ENCODE results near the gene UCMA. TPM values are rescaled to one million over a fixed set of nuclear protein-coding genes. Genes with fewer than 3 reads are reported as not detected.

UCMA gene
- total and polyA plus RNA-seq, 3 experiments from 2014 or later, result not detected

GRCh38 chr10:13219685-13220670 is 14.2 kb downstream of the UCMA start:
- Histone ChIP-seq H3K9me3 (ENCODE audit: low read length) (no peaks in the 10 kb centered on the region), H3K27me3 (ENCODE audit: insufficient read depth, low read length, poor library complexity, severe bottlenecking) (no peaks in the 10 kb centered on the region), H3K4me3 (ENCODE audit: low read length) (no peak overlapping the region), H3K36me3 (ENCODE audit: insufficient read depth, low read length) (no peaks in the 10 kb centered on the region), H3K27ac (ENCODE audit: low read depth, low read length) (no peak overlapping the region), H3K4me1 (ENCODE audit: insufficient read depth, low read length) (no peaks in the 10 kb centered on the region)
- Mint-ChIP-seq H3K36me3 (no peaks in the 10 kb centered on the region), H3K9me3 (no peaks in the 10 kb centered on the region), H3K4me1 (no peaks in the 10 kb centered on the region), H3K4me3 (no peak overlapping the region), H3K27ac (no peak overlapping the region), H3K27me3 (peaks cover 0 to 2% of the 10 kb centered on the region in 2 donors)
- CTCF ChIA-PET, result no interaction called here
- peak in 1 of 5 donors; percentile 9 for DNase-seq
- POLR2A ChIA-PET, result no interaction called here

GRCh38 chr10:13218878-13219277 is 15.3 kb downstream of the UCMA start:
- Histone ChIP-seq H3K4me3 (ENCODE audit: low read length) (no peak overlapping the region), H3K36me3 (ENCODE audit: insufficient read depth, low read length) (no peaks in the 10 kb centered on the region), H3K4me1 (ENCODE audit: insufficient read depth, low read length) (no peaks in the 10 kb centered on the region), H3K27me3 (ENCODE audit: insufficient read depth, low read length, poor library complexity, severe bottlenecking) (no peaks in the 10 kb centered on the region), H3K27ac (ENCODE audit: low read depth, low read length) (no peak overlapping the region), H3K9me3 (ENCODE audit: low read length) (no peaks in the 10 kb centered on the region)
- Mint-ChIP-seq H3K4me1 (no peaks in the 10 kb centered on the region), H3K9me3 (no peaks in the 10 kb centered on the region), H3K27ac (no peak overlapping the region), H3K27me3 (no peaks in the 10 kb centered on the region), H3K36me3 (no peaks in the 10 kb centered on the region), H3K4me3 (no peak overlapping the region)
- ChIA-PET CTCF (no interaction called here), POLR2A (no interaction called here)
- DNase-seq, result no peak

GRCh38 chr10:13213163-13213562 is 21.0 kb downstream of the UCMA start:
- Mint-ChIP-seq H3K27me3 (no peaks in the 10 kb centered on the region), H3K36me3 (no peaks in the 10 kb centered on the region), H3K9me3 (no peaks in the 10 kb centered on the region), H3K27ac (no peak overlapping the region), H3K4me3 (no peak overlapping the region), H3K4me1 (no peaks in the 10 kb centered on the region)
- Histone ChIP-seq H3K27me3 (ENCODE audit: insufficient read depth, low read length, poor library complexity, severe bottlenecking) (no peaks in the 10 kb centered on the region), H3K9me3 (ENCODE audit: low read length) (no peaks in the 10 kb centered on the region), H3K4me3 (ENCODE audit: low read length) (no peak overlapping the region), H3K36me3 (ENCODE audit: insufficient read depth, low read length) (no peaks in the 10 kb centered on the region), H3K27ac (ENCODE audit: low read depth, low read length) (no peak overlapping the region), H3K4me1 (ENCODE audit: insufficient read depth, low read length) (no peaks in the 10 kb centered on the region)
- ChIA-PET CTCF (no interaction called here), POLR2A (no interaction called here)
- DNase-seq, result no peak

GRCh38 chr10:13206546-13207443 is 27.4 kb downstream of the UCMA start:
- no peaks in the 10 kb centered on the region for H3K4me1 ChIP-seq (ENCODE audit: insufficient read depth, low read length)
- H3K9me3 Mint-ChIP-seq, result no peaks in the 10 kb centered on the region
- no peaks in the 10 kb centered on the region for H3K27me3 Mint-ChIP-seq
- H3K36me3 ChIP-seq (ENCODE audit: insufficient read depth, low read length), result no peaks in the 10 kb centered on the region
- ChIA-PET POLR2A (no interaction called here), CTCF (interaction anchor here (1.7 kb wide), 1 partner anchor 97 kb away, joined by 6 read pairs; no protein-coding TSS in a partner anchor)
- no peak overlapping the region for H3K27ac ChIP-seq (ENCODE audit: low read depth, low read length)
- no peak overlapping the region for H3K27ac Mint-ChIP-seq
- no peak for DNase-seq
- no peak overlapping the region for H3K4me3 Mint-ChIP-seq
- H3K27me3 ChIP-seq (ENCODE audit: insufficient read depth, low read length, poor library complexity, severe bottlenecking), result no peaks in the 10 kb centered on the region
- no peaks in the 10 kb centered on the region for H3K9me3 ChIP-seq (ENCODE audit: low read length)
- no peaks in the 10 kb centered on the region for H3K4me1 Mint-ChIP-seq
- H3K36me3 Mint-ChIP-seq, result no peaks in the 10 kb centered on the region
- no peak overlapping the region for H3K4me3 ChIP-seq (ENCODE audit: low read length)

GRCh38 chr10:13206091-13206490 is 28.1 kb downstream of the UCMA start:
- H3K9me3 ChIP-seq (ENCODE audit: low read length), result no peaks in the 10 kb centered on the region
- DNase-seq, result no peak
- Mint-ChIP-seq H3K27me3 (no peaks in the 10 kb centered on the region), H3K27ac (peak overlapping the region in 1 of 8 donors; percentile 19), H3K9me3 (no peaks in the 10 kb centered on the region), H3K36me3 (no peaks in the 10 kb centered on the region), H3K4me3 (no peak overlapping the region), H3K4me1 (no peaks in the 10 kb centered on the region)
- no peaks in the 10 kb centered on the region for H3K4me1 ChIP-seq (ENCODE audit: insufficient read depth, low read length)
- H3K27ac ChIP-seq (ENCODE audit: low read depth, low read length), result no peak overlapping the region
- ChIA-PET POLR2A (no interaction called here), CTCF (interaction anchor here (1.7 kb wide), 1 partner anchor 98 kb away, joined by 6 read pairs; no protein-coding TSS in a partner anchor)
- H3K4me3 ChIP-seq (ENCODE audit: low read length), result no peak overlapping the region
- H3K36me3 ChIP-seq (ENCODE audit: insufficient read depth, low read length), result no peaks in the 10 kb centered on the region
- H3K27me3 ChIP-seq (ENCODE audit: insufficient read depth, low read length, poor library complexity, severe bottlenecking), result no peaks in the 10 kb centered on the region

- no peaks in the 10 kb centered on the region for H3K27me3 Mint-ChIP-seq
- no peak for DNase-seq
- Histone ChIP-seq H3K4me3 (ENCODE audit: low read length) (no peak overlapping the region), H3K27me3 (ENCODE audit: insufficient read depth, low read length, poor library complexity, severe bottlenecking) (no peaks in the 10 kb centered on the region), H3K4me1 (ENCODE audit: insufficient read depth, low read length) (no peaks in the 10 kb centered on the region), H3K9me3 (ENCODE audit: low read length) (no peaks in the 10 kb centered on the region), H3K27ac (ENCODE audit: low read depth, low read length) (no peak overlapping the region), H3K36me3 (ENCODE audit: insufficient read depth, low read length) (no peaks in the 10 kb centered on the region)
- ChIA-PET CTCF (no interaction called here), POLR2A (no interaction called here)
- H3K9me3 Mint-ChIP-seq, result no peaks in the 10 kb centered on the region
- H3K36me3 Mint-ChIP-seq, result no peaks in the 10 kb centered on the region
- H3K27ac Mint-ChIP-seq, result no peak overlapping the region
- no peak overlapping the region for H3K4me3 Mint-ChIP-seq
- H3K4me1 Mint-ChIP-seq, result no peaks in the 10 kb centered on the region
These were observed 33.0 kb downstream of the UCMA start for GRCh38 chr10:13201132-13201531.

- H3K4me3 ChIP-seq (ENCODE audit: low read length), result no peak overlapping the region
- H3K4me1 Mint-ChIP-seq, result no peaks in the 10 kb centered on the region
- H3K27me3 ChIP-seq (ENCODE audit: insufficient read depth, low read length, poor library complexity, severe bottlenecking), result no peaks in the 10 kb centered on the region
- H3K9me3 Mint-ChIP-seq, result no peaks in the 10 kb centered on the region
- CTCF ChIA-PET, result no interaction called here
- no peak overlapping the region for H3K4me3 Mint-ChIP-seq
- no peaks in the 10 kb centered on the region for H3K36me3 ChIP-seq (ENCODE audit: insufficient read depth, low read length)
- H3K27ac Mint-ChIP-seq, result peak overlapping the region in 1 of 8 donors; percentile 6
- no peaks in the 10 kb centered on the region for H3K27me3 Mint-ChIP-seq
- no peaks in the 10 kb centered on the region for H3K4me1 ChIP-seq (ENCODE audit: insufficient read depth, low read length)
- DNase-seq, result no peak
- no peak overlapping the region for H3K27ac ChIP-seq (ENCODE audit: low read depth, low read length)
- no peaks in the 10 kb centered on the region for H3K9me3 ChIP-seq (ENCODE audit: low read length)
- POLR2A ChIA-PET, result interaction anchor here (0.6 kb wide), 1 partner anchor 65 kb away, joined by 4 read pairs; no protein-coding TSS in a partner anchor
- H3K36me3 Mint-ChIP-seq, result no peaks in the 10 kb centered on the region
These were observed 39.2 kb downstream of the UCMA start for GRCh38 chr10:13195016-13195415.

- Mint-ChIP-seq H3K36me3 (no peaks in the 10 kb centered on the region), H3K27me3 (no peaks in the 10 kb centered on the region), H3K4me3 (no peak overlapping the region), H3K27ac (no peak overlapping the region), H3K9me3 (no peaks in the 10 kb centered on the region), H3K4me1 (no peaks in the 10 kb centered on the region)
- ChIA-PET POLR2A (no interaction called here), CTCF (no interaction called here)
- Histone ChIP-seq H3K27ac (ENCODE audit: low read depth, low read length) (no peak overlapping the region), H3K9me3 (ENCODE audit: low read length) (no peaks in the 10 kb centered on the region), H3K27me3 (ENCODE audit: insufficient read depth, low read length, poor library complexity, severe bottlenecking) (no peaks in the 10 kb centered on the region), H3K4me3 (ENCODE audit: low read length) (no peak overlapping the region), H3K4me1 (ENCODE audit: insufficient read depth, low read length) (no peaks in the 10 kb centered on the region), H3K36me3 (ENCODE audit: insufficient read depth, low read length) (no peaks in the 10 kb centered on the region)
- no peak for DNase-seq
These were observed 40.5 kb downstream of the UCMA start for GRCh38 chr10:13193637-13194036.
